ENCODE measurements around the gene XXYLT1.
A peak's percentile ranks its signal among the peaks of the same experiment; 100 is the strongest.

The XXYLT1 gene

DNA sequence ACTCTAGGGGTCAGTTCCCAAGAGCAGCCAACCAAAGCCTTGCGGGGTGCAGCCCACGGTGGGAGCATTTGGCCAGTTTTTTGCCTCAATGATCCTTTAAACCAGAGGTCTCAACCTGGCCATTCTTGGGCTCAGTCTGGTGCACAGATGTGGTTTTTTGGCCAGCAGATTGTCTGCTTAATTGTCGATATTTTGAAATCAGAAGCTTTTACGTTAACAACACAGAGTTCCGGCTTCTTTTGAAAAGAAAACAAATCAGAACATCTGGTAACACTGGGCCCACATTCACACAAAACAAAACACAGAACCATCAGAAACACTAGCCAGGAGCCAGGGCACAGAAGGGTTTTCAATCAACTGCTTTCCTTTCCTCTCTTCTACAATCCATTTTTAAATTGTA is 127.7 kb downstream of the XXYLT1 start:
- TF ChIP-seq, protein P1, sequence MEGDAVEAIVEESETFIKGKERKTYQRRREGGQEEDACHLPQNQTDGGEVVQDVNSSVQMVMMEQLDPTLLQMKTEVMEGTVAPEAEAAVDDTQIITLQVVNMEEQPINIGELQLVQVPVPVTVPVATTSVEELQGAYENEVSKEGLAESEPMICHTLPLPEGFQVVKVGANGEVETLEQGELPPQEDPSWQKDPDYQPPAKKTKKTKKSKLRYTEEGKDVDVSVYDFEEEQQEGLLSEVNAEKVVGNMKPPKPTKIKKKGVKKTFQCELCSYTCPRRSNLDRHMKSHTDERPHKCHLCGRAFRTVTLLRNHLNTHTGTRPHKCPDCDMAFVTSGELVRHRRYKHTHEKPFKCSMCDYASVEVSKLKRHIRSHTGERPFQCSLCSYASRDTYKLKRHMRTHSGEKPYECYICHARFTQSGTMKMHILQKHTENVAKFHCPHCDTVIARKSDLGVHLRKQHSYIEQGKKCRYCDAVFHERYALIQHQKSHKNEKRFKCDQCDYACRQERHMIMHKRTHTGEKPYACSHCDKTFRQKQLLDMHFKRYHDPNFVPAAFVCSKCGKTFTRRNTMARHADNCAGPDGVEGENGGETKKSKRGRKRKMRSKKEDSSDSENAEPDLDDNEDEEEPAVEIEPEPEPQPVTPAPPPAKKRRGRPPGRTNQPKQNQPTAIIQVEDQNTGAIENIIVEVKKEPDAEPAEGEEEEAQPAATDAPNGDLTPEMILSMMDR (IDR thresholded peaks at IDR 0.05; ENCODE audit: low read depth, low read length) = no peak
- no peak overlapping the region for H3K4me3 ChIP-seq (replicated peaks in 1 of 2; ENCODE audit: low read depth in 2 of 2, low read length in 2 of 2)
- DNase-seq (ENCODE audit: low read depth in 2 of 2) = no peak

DNA sequence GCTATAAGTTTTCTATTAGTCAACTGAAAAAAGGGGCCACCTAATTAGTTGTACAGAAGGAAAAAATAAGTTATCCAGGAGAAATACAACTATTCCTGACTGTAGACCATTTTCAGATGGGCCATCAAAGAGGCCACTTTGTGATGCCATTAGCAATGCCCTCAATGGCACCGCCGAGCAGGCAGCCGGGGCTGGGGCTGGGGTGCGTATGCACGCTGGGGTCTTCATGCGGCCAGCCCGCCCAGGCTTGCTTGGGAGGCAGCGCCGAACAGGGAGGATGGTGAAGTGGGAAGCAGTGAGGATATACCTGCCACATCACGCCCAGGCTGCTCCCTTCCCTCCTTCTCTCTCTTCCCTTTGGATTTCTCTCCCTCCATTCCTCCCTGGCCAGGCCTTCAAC is 128.4 kb downstream of the XXYLT1 start:
- H3K4me3 ChIP-seq (replicated peaks in 1 of 2; ENCODE audit: low read depth in 2 of 2, low read length in 2 of 2) = no peak overlapping the region
- TF ChIP-seq, protein P1 (IDR thresholded peaks at IDR 0.05; ENCODE audit: low read depth, low read length) = no peak
- no peak for DNase-seq (ENCODE audit: low read depth in 2 of 2)

DNA sequence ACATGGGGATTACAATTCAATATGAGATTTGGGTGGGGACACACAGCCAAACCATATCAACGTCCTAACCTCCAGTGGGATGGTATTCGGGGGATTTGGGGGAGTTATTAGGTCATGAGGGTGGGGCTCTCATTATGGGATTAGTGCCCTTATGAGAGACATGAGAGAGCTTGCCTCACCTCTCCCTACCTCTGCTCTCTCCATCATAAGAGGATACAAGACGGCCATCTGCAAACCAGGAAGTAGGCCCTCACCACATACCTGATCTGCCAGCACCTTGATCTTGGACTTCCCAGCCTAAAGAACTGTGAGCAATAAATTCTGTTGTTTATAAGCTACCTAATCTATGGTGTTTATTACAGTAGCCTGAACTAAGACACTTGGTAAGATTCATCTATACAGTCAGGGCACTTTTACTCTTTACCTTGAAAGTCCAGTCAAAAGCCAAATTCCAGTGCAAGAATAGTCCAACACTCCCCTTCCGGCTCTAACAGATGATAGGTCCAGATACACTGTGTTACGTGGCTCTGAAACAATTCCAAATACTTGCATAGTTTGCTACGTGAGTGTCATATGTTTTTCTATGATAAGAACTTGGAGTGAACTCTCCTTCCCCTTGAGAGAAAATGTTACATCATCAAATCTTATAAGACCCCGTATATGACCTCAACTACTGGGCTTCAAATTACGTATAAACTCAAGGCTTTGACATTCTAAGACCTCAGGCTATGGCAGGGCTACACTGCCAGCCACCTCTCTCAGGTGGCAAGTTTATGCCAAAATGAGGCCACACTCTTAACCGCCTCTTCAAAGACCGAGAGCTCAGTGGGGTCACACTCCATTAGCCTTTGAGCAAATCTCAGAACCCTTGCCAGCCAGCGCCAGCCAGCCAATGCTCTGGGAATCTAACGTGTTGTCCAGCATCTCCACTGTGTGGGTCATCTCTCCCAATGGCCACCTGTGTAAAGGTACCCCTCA is 129.9 kb downstream of the XXYLT1 start:
- H3K4me3 ChIP-seq (replicated peaks in 1 of 2; ENCODE audit: low read depth in 2 of 2, low read length in 2 of 2) = no peak overlapping the region
- DNase-seq (ENCODE audit: low read depth in 2 of 2) = peak; percentile 74 to 82
- TF ChIP-seq, protein P1 (IDR thresholded peaks at IDR 0.05; ENCODE audit: low read depth, low read length) = no peak

DNA sequence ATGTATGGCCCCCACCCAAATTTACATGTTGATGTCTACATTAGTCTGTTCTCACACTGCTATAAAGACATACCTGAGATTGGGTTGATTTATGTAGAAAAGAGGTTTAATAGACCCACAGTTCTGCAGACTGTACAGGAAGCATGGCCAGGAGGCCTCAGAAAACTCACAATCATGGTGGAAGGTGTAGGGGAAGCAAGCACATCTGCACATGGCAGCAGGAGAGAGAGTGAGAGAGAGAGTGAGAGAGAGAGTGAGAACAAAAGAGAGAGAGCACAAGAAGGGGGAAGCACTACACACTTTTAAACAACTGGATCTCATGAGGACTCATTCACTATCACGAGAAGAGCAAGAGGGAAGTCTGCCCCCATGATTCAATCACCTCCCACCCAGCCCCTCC is 130.5 kb downstream of the XXYLT1 start:
- TF ChIP-seq, protein P1 (IDR thresholded peaks at IDR 0.05; ENCODE audit: low read depth, low read length) = no peak
- DNase-seq (ENCODE audit: low read depth in 2 of 2) = no peak
- H3K4me3 ChIP-seq (replicated peaks in 1 of 2; ENCODE audit: low read depth in 2 of 2, low read length in 2 of 2) = no peak overlapping the region

- TF ChIP-seq, protein P1 (IDR thresholded peaks at IDR 0.05; ENCODE audit: low read depth, low read length) = no peak
- peak in 1 of 2 donors; percentile 70 for DNase-seq (ENCODE audit: low read depth in 2 of 2)
- H3K4me3 ChIP-seq (replicated peaks in 1 of 2; ENCODE audit: low read depth in 2 of 2, low read length in 2 of 2) = no peak overlapping the region
These were observed 131.1 kb downstream of the XXYLT1 start for GRCh38 chr3:195139876-195140240.

DNA sequence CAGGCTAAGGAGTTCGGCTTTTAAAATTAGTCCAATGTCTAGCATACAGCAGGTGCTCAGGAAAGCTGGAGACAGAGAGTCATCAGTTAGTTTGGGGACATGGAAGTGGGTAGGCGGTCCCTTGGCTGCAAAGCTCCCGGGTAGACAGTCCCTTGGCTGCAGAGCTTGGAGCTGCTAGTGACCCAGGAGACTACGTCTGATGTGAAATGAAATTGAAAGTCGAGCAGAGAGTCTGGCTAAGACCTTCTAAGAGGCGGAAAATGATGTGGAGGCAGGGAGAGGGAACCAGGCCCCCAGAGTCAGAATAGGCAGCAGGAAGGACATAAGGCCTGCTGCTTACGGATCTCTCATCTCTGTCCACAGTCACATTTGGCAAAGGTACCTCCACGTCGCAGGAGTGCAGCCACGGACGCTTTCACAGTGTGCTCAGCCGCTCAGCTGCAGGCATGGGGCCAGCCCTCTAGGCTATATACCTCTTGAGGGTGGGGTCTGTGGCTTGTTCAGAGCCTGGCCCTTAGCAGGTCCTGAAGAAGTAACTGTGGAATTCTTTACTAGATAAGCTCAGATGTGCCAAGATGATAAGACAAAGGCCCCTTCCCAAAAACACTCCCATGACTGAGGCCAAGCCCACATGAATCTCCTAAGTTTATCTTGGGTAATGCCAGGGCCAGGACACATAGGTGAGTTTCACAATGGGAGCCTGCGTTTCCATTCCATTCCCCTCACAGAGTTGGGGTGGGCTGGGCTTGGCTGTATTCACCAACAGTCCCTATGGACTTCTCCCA is 131.7 kb downstream of the XXYLT1 start:
- H3K4me3 ChIP-seq (replicated peaks in 1 of 2; ENCODE audit: low read depth in 2 of 2, low read length in 2 of 2) = no peak overlapping the region
- TF ChIP-seq, protein P1 (IDR thresholded peaks at IDR 0.05; ENCODE audit: low read depth, low read length) = no peak
- no peak for DNase-seq (ENCODE audit: low read depth in 2 of 2)

Measured in cardiac fibroblast (primary cell).